IMR-90 (cell line): Measurements from ENCODE around the gene MIPEP. TPM values are rescaled to one million over a fixed set of nuclear protein-coding genes. Genes with fewer than 3 reads are reported as not detected.
A peak's percentile ranks its signal among the peaks of the same experiment; 100 is the strongest.

Source experiments
- ATAC-seq: fragments of 200-7000 bp; cut with Tn5 transposase; 2 replicates; pipeline ENCODE4 v1.9.1; 2020; ENCODE audit warnings: low read depth, mild to moderate bottlenecking, moderate library complexity
- BruUV-seq: library from RNA; stranded (reverse); fragments of 400-500 nt; replicated peaks from 2 replicates; lab custom pipeline; 2021; lab: Mats Ljungman, UMichigan
- CTCF ChIA-PET: fragments of 300-600 bp; formaldehyde crosslinking; extraction: SDS; loops from one replicate; lab custom pipeline; 2021; ENCODE audit warnings: antibody characterized with exemption; lab: Yijun Ruan, JAX
- POLR2A ChIA-PET: fragments of 300-600 bp; sonication (Branson Sonifier 250); formaldehyde crosslinking; loops from one replicate; lab custom pipeline; 2022; ENCODE audit warnings: antibody characterized with exemption; ENCODE audit not compliant: unreplicated experiment; lab: Charles Lee
- DNase-seq: peaks from one replicate; pipeline ENCODE4 v3.0.0; 2013
- H2AFZ ChIP-seq: replicated peaks from 2 replicates; pipeline ENCODE3; 2013; ENCODE audit warnings: low read length, mild to moderate bottlenecking; ENCODE audit not compliant: poor library complexity
- H2AK5ac ChIP-seq: 2 replicates; pipeline ENCODE4 v1.6.1; 2013; ENCODE audit warnings: low read depth, low read length, inconsistent platforms
- H2AK9ac ChIP-seq: replicated peaks from 2 replicates; pipeline ENCODE3; 2013; ENCODE audit warnings: mild to moderate bottlenecking, low read depth, low read length, moderate library complexity; ENCODE audit not compliant: poor library complexity
- H2BK120ac ChIP-seq: 2 replicates; pipeline ENCODE4 v1.6.1; 2013; ENCODE audit warnings: low read depth, low read length, inconsistent platforms
- H2BK15ac ChIP-seq: 3 replicates; pipeline ENCODE4 v1.6.1; 2013; ENCODE audit warnings: low read depth, low read length, inconsistent platforms
- H2BK20ac ChIP-seq: 2 replicates; pipeline ENCODE4 v1.6.1; 2013; ENCODE audit warnings: low read depth, mild to moderate bottlenecking, inconsistent platforms, low read length, moderate library complexity
- H2BK5ac ChIP-seq: 2 replicates; pipeline ENCODE4 v1.6.1; 2013; ENCODE audit warnings: mild to moderate bottlenecking, low read depth, low read length, inconsistent platforms; ENCODE audit not compliant: poor library complexity, severe bottlenecking
- H3K14ac ChIP-seq: replicated peaks from 2 replicates; pipeline ENCODE4 v1.6.1; 2013; ENCODE audit warnings: low read depth, low read length, inconsistent platforms
- H3K18ac ChIP-seq: 2 replicates; pipeline ENCODE4 v1.6.1; 2013; ENCODE audit warnings: low read depth, low read length, control low read depth
- H3K23ac ChIP-seq: 2 replicates; pipeline ENCODE4 v1.6.1; 2013; ENCODE audit warnings: low read depth, low read length, inconsistent platforms
- H3K27ac ChIP-seq: 2 replicates; pipeline ENCODE4 v1.5.1; 2013; ENCODE audit warnings: mild to moderate bottlenecking, control low read depth, low read length; ENCODE audit not compliant: insufficient read depth
- H3K27me3 ChIP-seq: 2 replicates; pipeline ENCODE4 v1.6.1; 2013; ENCODE audit warnings: low read length; ENCODE audit not compliant: control insufficient read depth, insufficient read depth
- H3K36me3 ChIP-seq: 2 replicates; pipeline ENCODE4 v1.6.1; 2013; ENCODE audit warnings: low read length, mixed read lengths; ENCODE audit not compliant: control insufficient read depth, insufficient read depth
- H3K4ac ChIP-seq: 2 replicates; pipeline ENCODE4 v1.6.1; 2013; ENCODE audit warnings: low read depth, low read length, inconsistent platforms
- H3K4me1 ChIP-seq: 2 replicates; pipeline ENCODE4 v1.6.1; 2013; ENCODE audit warnings: low read length, mixed read lengths; ENCODE audit not compliant: control insufficient read depth, insufficient read depth
- H3K4me2 ChIP-seq: 2 replicates; pipeline ENCODE4 v1.6.1; 2013; ENCODE audit warnings: low read depth, mild to moderate bottlenecking, control low read depth, low read length, moderate library complexity
- H3K4me3 ChIP-seq: 2 replicates; pipeline ENCODE4 v1.5.1; 2013; ENCODE audit warnings: low read depth, mild to moderate bottlenecking, control low read depth, low read length, moderate library complexity; ENCODE audit not compliant: insufficient read depth
- H3K56ac ChIP-seq: 2 replicates; pipeline ENCODE4 v1.6.1; 2013; ENCODE audit warnings: low read length, inconsistent platforms; ENCODE audit not compliant: insufficient read depth; ENCODE audit errors: extremely low read depth
- H3K79me1 ChIP-seq, 2 experiments: 2 replicates each; pipeline ENCODE4 v1.6.1; 2013; ENCODE audit warnings: low read length in 2 of 2, inconsistent platforms in 1 of 2, low read depth in 1 of 2
- H3K9ac ChIP-seq: 2 replicates; pipeline ENCODE4 v1.6.1; 2013; ENCODE audit warnings: low read depth, low read length, control low read depth
- H3K9me1 ChIP-seq: 2 replicates; pipeline ENCODE4 v1.6.1; 2013; ENCODE audit warnings: low read length, inconsistent platforms; ENCODE audit not compliant: insufficient read depth
- H3K9me3 ChIP-seq: 2 replicates; pipeline ENCODE4 v1.6.1; 2013; ENCODE audit warnings: low read length; ENCODE audit not compliant: control insufficient read depth, insufficient read depth
- H4K20me1 ChIP-seq: 2 replicates; pipeline ENCODE4 v1.6.1; 2013; ENCODE audit warnings: low read length, inconsistent platforms; ENCODE audit not compliant: insufficient read depth
- H4K5ac ChIP-seq: 2 replicates; pipeline ENCODE4 v1.6.1; 2013; ENCODE audit warnings: mild to moderate bottlenecking, low read depth, low read length, control low read depth
- H4K8ac ChIP-seq, 2 experiments: 2 replicates each; pipeline ENCODE4 v1.6.1; 2013; ENCODE audit warnings: low read depth in 2 of 2, low read length in 2 of 2, control low read depth in 1 of 2, inconsistent platforms in 1 of 2
- H4K91ac ChIP-seq: 2 replicates; pipeline ENCODE4 v1.6.1; 2013; ENCODE audit warnings: low read depth, low read length, inconsistent platforms; ENCODE audit not compliant: insufficient read depth
- BHLHE40 ChIP-seq: fragments of 150-350 bp; IDR thresholded peaks from 2 replicates; pipeline ENCODE4 v1.6.1; 2016; ENCODE audit warnings: mild to moderate bottlenecking, low read depth, low read length
- CEBPB ChIP-seq: IDR thresholded peaks from 2 replicates; pipeline ENCODE4 v1.6.1; 2012; ENCODE audit warnings: low read depth, low read length, improper control_type of control experiment
- CHD1 ChIP-seq: IDR thresholded peaks from 2 replicates; pipeline ENCODE4 v1.6.1; 2012; ENCODE audit warnings: low read depth, low read length, improper control_type of control experiment
- FOS ChIP-seq: fragments of 150-350 bp; IDR thresholded peaks from 2 replicates; pipeline ENCODE4 v1.6.1; 2016; ENCODE audit warnings: low read depth, low read length
- MAFK ChIP-seq: IDR thresholded peaks from 2 replicates; pipeline ENCODE4 v1.6.1; 2012; ENCODE audit warnings: low read depth, low read length, improper control_type of control experiment
- MXI1 ChIP-seq: IDR thresholded peaks from 2 replicates; pipeline ENCODE4 v1.6.1; 2012; ENCODE audit warnings: low read depth, mild to moderate bottlenecking, low read length, moderate library complexity, borderline replicate concordance
- NFE2L2 ChIP-seq: fragments of 150-350 bp; IDR thresholded peaks from 2 replicates; pipeline ENCODE4 v1.6.1; 2016; ENCODE audit warnings: low read depth, mild to moderate bottlenecking, low read length
- POLR2A ChIP-seq: IDR thresholded peaks from 2 replicates; pipeline ENCODE4 v1.6.1; 2012; ENCODE audit warnings: mild to moderate bottlenecking, low read depth, low read length
- RAD21 ChIP-seq: IDR thresholded peaks from 2 replicates; pipeline ENCODE4 v1.6.1; 2012; ENCODE audit warnings: low read length, improper control_type of control experiment
- RCOR1 ChIP-seq: IDR thresholded peaks from 2 replicates; pipeline ENCODE4 v1.6.1; 2012; ENCODE audit warnings: mild to moderate bottlenecking, low read length, improper control_type of control experiment; ENCODE audit not compliant: insufficient replicate concordance
- RFX5 ChIP-seq: IDR thresholded peaks from 2 replicates; pipeline ENCODE4 v1.8.0; 2012; ENCODE audit warnings: low read depth, mild to moderate bottlenecking, low read length, moderate library complexity
- SMC3 ChIP-seq: fragments of 150-350 bp; IDR thresholded peaks from 2 replicates; pipeline ENCODE4 v1.6.1; 2016; ENCODE audit warnings: low read depth, mild to moderate bottlenecking, antibody characterized with exemption, low read length, moderate library complexity
- WGBS, 2 experiments: methylation state at CpG; one replicate each; pipeline versions ENCODE4 v1.1.5 to v1.1.7; 2013; ENCODE audit warnings: missing lambda C conversion rate in 2 of 2; ENCODE audit not compliant: insufficient read length in 1 of 2; ENCODE audit errors: extremely low coverage in 2 of 2; 5-methylcytosine and 5-hydroxymethylcytosine counted together
- dilution Hi-C: fragments of 300-500 bp; cut with HindIII; formaldehyde crosslinking; loops from one replicate; pipeline ENCODE4 v1.14.3; 2018; ENCODE audit warnings: low sequenced_read_pairs; ENCODE audit not compliant: unreplicated experiment
- in situ Hi-C: fragments of 300-500 bp; cut with MboI; formaldehyde crosslinking; loops from 3 replicates; pipeline ENCODE4 v1.14.3; 2019; ENCODE audit warnings: low sequenced_read_pairs, inconsistent platforms, mixed read lengths
- intact Hi-C: fragments of 100-400 bp; cut with micrococcal nuclease; formaldehyde crosslinking; loops from 2 replicates; pipeline ENCODE4 v1.10.0; 2022
- polyA plus RNA-seq, 3 experiments: library from polyadenylated mRNA; depleted of rRNA; stranded (reverse); fragments of >200 nt; gene quantifications; 2 replicates each; pipeline ENCODE4 v1.2.3, GENCODE V29; 2012; ENCODE audit warnings: low replicate concordance in 1 of 3
- total RNA-seq: library from RNA; depleted of rRNA; stranded (reverse); fragments of >200 nt; gene quantifications from 2 replicates; pipeline ENCODE4 v1.2.3, GENCODE V29; 2012
- TF ChIP-seq, protein P1 (sequence below): fragments of 150-350 bp; IDR thresholded peaks from 2 replicates; pipeline ENCODE4 v1.6.1; 2017; ENCODE audit warnings: mild to moderate bottlenecking, antibody characterized with exemption, low read length, low read depth
- TF ChIP-seq, protein P2 (sequence below): fragments of 150-350 bp; IDR thresholded peaks from 2 replicates; pipeline ENCODE4 v1.6.1; 2016; ENCODE audit warnings: low read depth, mild to moderate bottlenecking, low read length, moderate library complexity, borderline replicate concordance
- TF ChIP-seq, protein P3 (sequence below): conservative IDR thresholded peaks from 2 replicates; pipeline ENCODE4 v1.5.1; 2012; ENCODE audit warnings: mild to moderate bottlenecking, low read depth, low read length, improper control_type of control experiment

Gene MIPEP
- total and polyA plus RNA-seq, 2 of the 4 experiments (the other 2 are of a cell fraction): 15.0 to 21.5 TPM

DNA sequence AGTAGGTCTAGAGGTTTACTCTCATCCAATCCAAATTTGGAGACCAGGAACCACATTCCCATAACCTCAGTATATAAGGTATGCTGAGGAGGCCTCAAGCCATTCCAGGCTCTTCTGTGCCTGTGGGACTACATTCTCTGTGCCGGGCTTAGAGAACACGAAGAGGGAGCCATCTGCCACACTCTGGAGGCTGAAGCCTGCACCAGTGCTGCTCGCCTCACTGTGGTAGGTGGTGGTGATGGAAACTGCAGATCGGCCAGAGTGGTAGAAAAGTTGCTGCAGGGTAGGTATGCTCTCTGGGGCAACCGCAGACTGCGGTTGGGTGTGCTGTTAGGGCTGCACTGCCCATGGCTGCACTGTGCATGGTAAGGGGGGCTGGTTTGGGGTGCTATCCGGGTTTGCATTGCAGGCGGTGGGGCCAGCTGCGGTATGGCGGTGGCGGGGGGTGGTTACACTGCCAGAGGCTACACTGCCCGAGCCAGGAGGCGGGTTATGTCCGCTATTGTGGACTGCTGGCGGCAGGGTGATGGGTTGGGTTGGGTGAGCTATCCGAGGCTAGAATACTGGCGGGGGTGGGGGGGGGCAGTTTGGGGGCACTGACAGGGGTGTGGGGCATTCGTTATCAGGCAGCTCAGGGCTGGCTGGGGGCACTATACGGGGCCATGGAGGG is 174.0 kb downstream of the MIPEP start:
- Histone ChIP-seq H3K4me3 (no peak overlapping the region), H4K5ac (0 out of 2 replicates have a peak overlapping the region, but pooled peaks have one; percentile 29), H2AK5ac (peak overlapping the region; percentile 67; the same call in 1 of the 2 replicates), H2AK9ac (no peak overlapping the region), H4K8ac (0 out of 4 replicates have a peak overlapping the region, but pooled peaks of 1 of the 2 experiments have one; percentile 10), H3K9me1 (0 out of 2 replicates have a peak, but pooled peaks cover 3% of the 10 kb centered on the region), H3K36me3 (no peaks in the 10 kb centered on the region), H2AFZ (no peak overlapping the region), H3K18ac (no peak overlapping the region; the same call in 1 of the 2 replicates), H2BK15ac (no peak overlapping the region; the same call in 2 of the 3 replicates), H3K4me2 (no peak overlapping the region), H3K23ac (no peak overlapping the region), H3K56ac (no peak overlapping the region), H3K14ac (no peak overlapping the region), H4K20me1 (no peaks in the 10 kb centered on the region), H2BK20ac (peak overlapping the region; percentile 16; the same call in 1 of the 2 replicates), H3K9me3 (peaks cover 3% of the 10 kb centered on the region; the same call in 1 of the 2 replicates), H4K91ac (no peak overlapping the region), H3K4ac (no peak overlapping the region; the same call in 1 of the 2 replicates), H3K27me3 (no peaks in the 10 kb centered on the region), H3K79me1 (no peaks in the 10 kb centered on the region), H3K9ac (no peak overlapping the region), H2BK120ac (no peak overlapping the region), H3K4me1 (peaks cover 8% of the 10 kb centered on the region), H3K27ac (0 out of 2 replicates have a peak overlapping the region, but pooled peaks have one; percentile 16), H2BK5ac (no peak overlapping the region)
- DNase-seq (no peak), ATAC-seq (no peak)
- ChIA-PET CTCF (no interaction called here), POLR2A (no interaction called here)
- dilution Hi-C loops (no loop called here), intact Hi-C loops (no loop called here), in situ Hi-C loops (no loop called here)
- no TSS peak for BruUV-seq
- WGBS, 2 experiments: 88% methylated on average over 5 of the region's 19 CpGs; no CpG with 5 or more reads in 1 of the 2 experiments
- TF ChIP-seq, protein P1, sequence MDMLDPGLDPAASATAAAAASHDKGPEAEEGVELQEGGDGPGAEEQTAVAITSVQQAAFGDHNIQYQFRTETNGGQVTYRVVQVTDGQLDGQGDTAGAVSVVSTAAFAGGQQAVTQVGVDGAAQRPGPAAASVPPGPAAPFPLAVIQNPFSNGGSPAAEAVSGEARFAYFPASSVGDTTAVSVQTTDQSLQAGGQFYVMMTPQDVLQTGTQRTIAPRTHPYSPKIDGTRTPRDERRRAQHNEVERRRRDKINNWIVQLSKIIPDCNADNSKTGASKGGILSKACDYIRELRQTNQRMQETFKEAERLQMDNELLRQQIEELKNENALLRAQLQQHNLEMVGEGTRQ: no peak
- TF ChIP-seq, protein P2, sequence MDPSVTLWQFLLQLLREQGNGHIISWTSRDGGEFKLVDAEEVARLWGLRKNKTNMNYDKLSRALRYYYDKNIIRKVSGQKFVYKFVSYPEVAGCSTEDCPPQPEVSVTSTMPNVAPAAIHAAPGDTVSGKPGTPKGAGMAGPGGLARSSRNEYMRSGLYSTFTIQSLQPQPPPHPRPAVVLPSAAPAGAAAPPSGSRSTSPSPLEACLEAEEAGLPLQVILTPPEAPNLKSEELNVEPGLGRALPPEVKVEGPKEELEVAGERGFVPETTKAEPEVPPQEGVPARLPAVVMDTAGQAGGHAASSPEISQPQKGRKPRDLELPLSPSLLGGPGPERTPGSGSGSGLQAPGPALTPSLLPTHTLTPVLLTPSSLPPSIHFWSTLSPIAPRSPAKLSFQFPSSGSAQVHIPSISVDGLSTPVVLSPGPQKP: no peak
- TF ChIP-seq MXI1 (no peak), RFX5 (no peak), NFE2L2 (no peak), RAD21 (no peak), FOS (no peak), SMC3 (no peak), MAFK (no peak), CHD1 (no peak), POLR2A (no peak), CEBPB (no peak), BHLHE40 (no peak), RCOR1 (no peak)
- TF ChIP-seq, protein P3, sequence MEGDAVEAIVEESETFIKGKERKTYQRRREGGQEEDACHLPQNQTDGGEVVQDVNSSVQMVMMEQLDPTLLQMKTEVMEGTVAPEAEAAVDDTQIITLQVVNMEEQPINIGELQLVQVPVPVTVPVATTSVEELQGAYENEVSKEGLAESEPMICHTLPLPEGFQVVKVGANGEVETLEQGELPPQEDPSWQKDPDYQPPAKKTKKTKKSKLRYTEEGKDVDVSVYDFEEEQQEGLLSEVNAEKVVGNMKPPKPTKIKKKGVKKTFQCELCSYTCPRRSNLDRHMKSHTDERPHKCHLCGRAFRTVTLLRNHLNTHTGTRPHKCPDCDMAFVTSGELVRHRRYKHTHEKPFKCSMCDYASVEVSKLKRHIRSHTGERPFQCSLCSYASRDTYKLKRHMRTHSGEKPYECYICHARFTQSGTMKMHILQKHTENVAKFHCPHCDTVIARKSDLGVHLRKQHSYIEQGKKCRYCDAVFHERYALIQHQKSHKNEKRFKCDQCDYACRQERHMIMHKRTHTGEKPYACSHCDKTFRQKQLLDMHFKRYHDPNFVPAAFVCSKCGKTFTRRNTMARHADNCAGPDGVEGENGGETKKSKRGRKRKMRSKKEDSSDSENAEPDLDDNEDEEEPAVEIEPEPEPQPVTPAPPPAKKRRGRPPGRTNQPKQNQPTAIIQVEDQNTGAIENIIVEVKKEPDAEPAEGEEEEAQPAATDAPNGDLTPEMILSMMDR: no peak
